Measurements from ENCODE around the gene SLC50A1.

DNA sequence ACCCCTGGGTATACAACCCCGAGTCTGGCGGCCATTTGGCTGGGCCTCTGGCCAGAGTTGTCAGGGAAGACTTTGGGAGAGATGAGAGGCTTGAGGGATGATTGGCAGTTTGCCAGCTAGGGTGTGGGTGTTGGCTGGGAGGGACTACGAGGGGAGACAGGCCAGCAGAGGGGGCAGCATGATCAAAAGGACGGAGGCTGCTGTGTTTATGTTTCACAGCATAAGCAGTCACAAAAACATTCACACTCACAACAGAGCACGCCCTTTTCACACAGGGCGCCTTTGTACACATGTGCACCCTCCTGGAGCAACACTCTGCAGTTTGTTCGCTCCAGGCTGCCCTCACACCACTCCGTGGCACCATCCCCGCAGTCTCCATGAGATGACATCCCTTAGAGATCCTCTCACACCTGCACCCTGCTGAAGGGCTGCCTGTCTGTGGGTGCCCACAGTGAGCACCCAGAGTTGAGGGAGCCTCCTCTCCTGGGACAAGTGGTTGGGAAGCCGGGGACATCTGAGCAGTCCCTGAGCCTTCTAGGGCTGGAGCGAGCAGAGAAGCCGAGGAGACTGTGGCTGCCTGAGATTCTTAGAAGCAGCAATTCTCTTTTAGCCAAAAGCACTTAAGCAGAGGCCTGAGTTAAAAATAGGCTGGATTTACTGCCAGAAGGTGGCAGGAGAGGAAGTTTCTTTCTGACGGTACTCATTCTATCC is 41.6 kb upstream of the SLC50A1 start:
- TF ChIP-seq, protein P1, sequence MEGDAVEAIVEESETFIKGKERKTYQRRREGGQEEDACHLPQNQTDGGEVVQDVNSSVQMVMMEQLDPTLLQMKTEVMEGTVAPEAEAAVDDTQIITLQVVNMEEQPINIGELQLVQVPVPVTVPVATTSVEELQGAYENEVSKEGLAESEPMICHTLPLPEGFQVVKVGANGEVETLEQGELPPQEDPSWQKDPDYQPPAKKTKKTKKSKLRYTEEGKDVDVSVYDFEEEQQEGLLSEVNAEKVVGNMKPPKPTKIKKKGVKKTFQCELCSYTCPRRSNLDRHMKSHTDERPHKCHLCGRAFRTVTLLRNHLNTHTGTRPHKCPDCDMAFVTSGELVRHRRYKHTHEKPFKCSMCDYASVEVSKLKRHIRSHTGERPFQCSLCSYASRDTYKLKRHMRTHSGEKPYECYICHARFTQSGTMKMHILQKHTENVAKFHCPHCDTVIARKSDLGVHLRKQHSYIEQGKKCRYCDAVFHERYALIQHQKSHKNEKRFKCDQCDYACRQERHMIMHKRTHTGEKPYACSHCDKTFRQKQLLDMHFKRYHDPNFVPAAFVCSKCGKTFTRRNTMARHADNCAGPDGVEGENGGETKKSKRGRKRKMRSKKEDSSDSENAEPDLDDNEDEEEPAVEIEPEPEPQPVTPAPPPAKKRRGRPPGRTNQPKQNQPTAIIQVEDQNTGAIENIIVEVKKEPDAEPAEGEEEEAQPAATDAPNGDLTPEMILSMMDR (IDR thresholded peaks at IDR 0.05; ENCODE audit: low read depth, low read length, missing input control): peak; percentile 43
- TF ChIP-seq, protein P2, sequence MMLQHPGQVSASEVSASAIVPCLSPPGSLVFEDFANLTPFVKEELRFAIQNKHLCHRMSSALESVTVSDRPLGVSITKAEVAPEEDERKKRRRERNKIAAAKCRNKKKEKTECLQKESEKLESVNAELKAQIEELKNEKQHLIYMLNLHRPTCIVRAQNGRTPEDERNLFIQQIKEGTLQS (IDR thresholded peaks at IDR 0.05): no peak
- TF ChIP-seq YY1 (IDR thresholded peaks at IDR 0.05) (no peak), RAD21 (IDR thresholded peaks at IDR 0.05) (peak; percentile 71 to 76), HNF4A (conservative IDR thresholded peaks at IDR 0.05) (no peak), SP1 (IDR thresholded peaks at IDR 0.05) (no peak), GABPA (IDR thresholded peaks at IDR 0.05 in 1 of 2, conservative IDR thresholded peaks at IDR 0.05 in 1 of 2) (no peak), EGR1 (IDR thresholded peaks at IDR 0.05; ENCODE audit: low read depth in 2 of 2) (no peak), FOXA1 (IDR thresholded peaks at IDR 0.05) (no peak), RXRA (IDR thresholded peaks at IDR 0.05) (no peak), TAF1 (conservative IDR thresholded peaks at IDR 0.05) (no peak)
- TF ChIP-seq, protein P3, sequence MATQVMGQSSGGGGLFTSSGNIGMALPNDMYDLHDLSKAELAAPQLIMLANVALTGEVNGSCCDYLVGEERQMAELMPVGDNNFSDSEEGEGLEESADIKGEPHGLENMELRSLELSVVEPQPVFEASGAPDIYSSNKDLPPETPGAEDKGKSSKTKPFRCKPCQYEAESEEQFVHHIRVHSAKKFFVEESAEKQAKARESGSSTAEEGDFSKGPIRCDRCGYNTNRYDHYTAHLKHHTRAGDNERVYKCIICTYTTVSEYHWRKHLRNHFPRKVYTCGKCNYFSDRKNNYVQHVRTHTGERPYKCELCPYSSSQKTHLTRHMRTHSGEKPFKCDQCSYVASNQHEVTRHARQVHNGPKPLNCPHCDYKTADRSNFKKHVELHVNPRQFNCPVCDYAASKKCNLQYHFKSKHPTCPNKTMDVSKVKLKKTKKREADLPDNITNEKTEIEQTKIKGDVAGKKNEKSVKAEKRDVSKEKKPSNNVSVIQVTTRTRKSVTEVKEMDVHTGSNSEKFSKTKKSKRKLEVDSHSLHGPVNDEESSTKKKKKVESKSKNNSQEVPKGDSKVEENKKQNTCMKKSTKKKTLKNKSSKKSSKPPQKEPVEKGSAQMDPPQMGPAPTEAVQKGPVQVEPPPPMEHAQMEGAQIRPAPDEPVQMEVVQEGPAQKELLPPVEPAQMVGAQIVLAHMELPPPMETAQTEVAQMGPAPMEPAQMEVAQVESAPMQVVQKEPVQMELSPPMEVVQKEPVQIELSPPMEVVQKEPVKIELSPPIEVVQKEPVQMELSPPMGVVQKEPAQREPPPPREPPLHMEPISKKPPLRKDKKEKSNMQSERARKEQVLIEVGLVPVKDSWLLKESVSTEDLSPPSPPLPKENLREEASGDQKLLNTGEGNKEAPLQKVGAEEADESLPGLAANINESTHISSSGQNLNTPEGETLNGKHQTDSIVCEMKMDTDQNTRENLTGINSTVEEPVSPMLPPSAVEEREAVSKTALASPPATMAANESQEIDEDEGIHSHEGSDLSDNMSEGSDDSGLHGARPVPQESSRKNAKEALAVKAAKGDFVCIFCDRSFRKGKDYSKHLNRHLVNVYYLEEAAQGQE (IDR thresholded peaks at IDR 0.05): no peak
- TF ChIP-seq, protein P4, sequence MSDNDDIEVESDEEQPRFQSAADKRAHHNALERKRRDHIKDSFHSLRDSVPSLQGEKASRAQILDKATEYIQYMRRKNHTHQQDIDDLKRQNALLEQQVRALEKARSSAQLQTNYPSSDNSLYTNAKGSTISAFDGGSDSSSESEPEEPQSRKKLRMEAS (IDR thresholded peaks at IDR 0.05): no peak
- TF ChIP-seq, protein P5, sequence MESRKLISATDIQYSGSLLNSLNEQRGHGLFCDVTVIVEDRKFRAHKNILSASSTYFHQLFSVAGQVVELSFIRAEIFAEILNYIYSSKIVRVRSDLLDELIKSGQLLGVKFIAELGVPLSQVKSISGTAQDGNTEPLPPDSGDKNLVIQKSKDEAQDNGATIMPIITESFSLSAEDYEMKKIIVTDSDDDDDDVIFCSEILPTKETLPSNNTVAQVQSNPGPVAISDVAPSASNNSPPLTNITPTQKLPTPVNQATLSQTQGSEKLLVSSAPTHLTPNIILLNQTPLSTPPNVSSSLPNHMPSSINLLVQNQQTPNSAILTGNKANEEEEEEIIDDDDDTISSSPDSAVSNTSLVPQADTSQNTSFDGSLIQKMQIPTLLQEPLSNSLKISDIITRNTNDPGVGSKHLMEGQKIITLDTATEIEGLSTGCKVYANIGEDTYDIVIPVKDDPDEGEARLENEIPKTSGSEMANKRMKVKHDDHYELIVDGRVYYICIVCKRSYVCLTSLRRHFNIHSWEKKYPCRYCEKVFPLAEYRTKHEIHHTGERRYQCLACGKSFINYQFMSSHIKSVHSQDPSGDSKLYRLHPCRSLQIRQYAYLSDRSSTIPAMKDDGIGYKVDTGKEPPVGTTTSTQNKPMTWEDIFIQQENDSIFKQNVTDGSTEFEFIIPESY (IDR thresholded peaks at IDR 0.05): no peak

Data from liver (tissue), 3 donors.